PC-9 (cell line): Measurements from ENCODE around the gene TMEM131L. TPM values are rescaled to one million over a fixed set of nuclear protein-coding genes. Genes with fewer than 3 reads are reported as not detected.
A peak's percentile ranks its signal among the peaks of the same experiment; 100 is the strongest.

ENCODE experiments used
- BruUV-seq: library from RNA; stranded (reverse); fragments of 400-500 nt; replicated peaks from 2 replicates; lab custom pipeline; 2021; lab: Mats Ljungman, UMichigan
- CTCF ChIA-PET: fragments of 300-600 bp; sonication (Branson Sonifier 250); formaldehyde crosslinking; loops from one replicate; lab custom pipeline; 2022; ENCODE audit warnings: antibody characterized with exemption; lab: Charles Lee
- POLR2A ChIA-PET: fragments of 300-600 bp; sonication (Branson Sonifier 250); formaldehyde crosslinking; loops from one replicate; lab custom pipeline; 2022; ENCODE audit warnings: antibody characterized with exemption; ENCODE audit not compliant: unreplicated experiment; lab: Charles Lee
- DNase-seq, 2 experiments: peaks; one replicate each; pipeline versions ENCODE4 v3.0.0 to v3.0.0-alpha.2; 2015 to 2022; ENCODE audit warnings: mixed read lengths in 1 of 2
- H2AFZ ChIP-seq: fragments of 200-600 bp; sonication (generic); 2 replicates; pipeline ENCODE4 v1.8.1; 2017; ENCODE audit warnings: antibody characterized with exemption
- H3F3A ChIP-seq: fragments of 200-600 bp; sonication (generic); 2 replicates; pipeline ENCODE4 v1.8.1; 2017; ENCODE audit warnings: antibody characterized with exemption, mild to moderate bottlenecking, low read depth; ENCODE audit not compliant: insufficient read depth
- H3K27ac ChIP-seq: fragments of 200-600 bp; sonication (generic); 2 replicates; pipeline ENCODE4 v1.6.1; 2016; ENCODE audit warnings: mixed run types
- H3K27me3 ChIP-seq: fragments of 200-600 bp; sonication (generic); 2 replicates; pipeline ENCODE4 v1.6.1; 2016; ENCODE audit warnings: low read depth, mixed run types; ENCODE audit not compliant: insufficient read depth
- H3K36me3 ChIP-seq: fragments of 200-600 bp; sonication (generic); 2 replicates; pipeline ENCODE4 v1.6.1; 2016; ENCODE audit warnings: low read depth, mixed run types
- H3K4me1 ChIP-seq: fragments of 200-600 bp; sonication (generic); replicated peaks from 2 replicates; pipeline ENCODE4 v1.6.1; 2016; ENCODE audit warnings: mixed run types; ENCODE audit not compliant: insufficient read depth
- H3K4me2 ChIP-seq: fragments of 200-600 bp; sonication (generic); 2 replicates; pipeline ENCODE4 v1.6.1; 2017; ENCODE audit warnings: mixed run types
- H3K4me3 ChIP-seq: fragments of 200-600 bp; sonication (generic); 2 replicates; pipeline ENCODE4 v1.6.1; 2016; ENCODE audit warnings: mixed run types
- H3K79me2 ChIP-seq: fragments of 200-600 bp; sonication (generic); 2 replicates; pipeline ENCODE4 v1.6.1; 2017; ENCODE audit warnings: low read depth, mixed run types
- H3K9me2 ChIP-seq: fragments of 200-600 bp; sonication (generic); 2 replicates; pipeline ENCODE4 v1.8.1; 2017; ENCODE audit warnings: mild to moderate bottlenecking; ENCODE audit not compliant: insufficient read depth
- H3K9me3 ChIP-seq: fragments of 200-600 bp; sonication (generic); 2 replicates; pipeline ENCODE4 v1.8.1; 2016; ENCODE audit warnings: low read depth; ENCODE audit not compliant: insufficient read depth
- H4K20me1 ChIP-seq: fragments of 200-600 bp; sonication (generic); 2 replicates; pipeline ENCODE4 v1.8.1; 2017; ENCODE audit not compliant: insufficient read depth
- EZH2 ChIP-seq: fragments of 200-600 bp; sonication (generic); IDR thresholded peaks from 2 replicates; pipeline ENCODE4 v1.8.0; 2017; ENCODE audit warnings: antibody characterized with exemption, low read depth
- intact Hi-C: fragments of 100-400 bp; cut with micrococcal nuclease; formaldehyde crosslinking; loops from one replicate; pipeline ENCODE4 v1.10.0; 2022; ENCODE audit not compliant: unreplicated experiment
- total RNA-seq: library from RNA; stranded (reverse); gene quantifications from 2 replicates; pipeline ENCODE4 v1.2.3, GENCODE V29; 2021
- TF ChIP-seq, protein P1 (sequence below): fragments of 200-600 bp; sonication (generic); conservative IDR thresholded peaks from 2 replicates; pipeline ENCODE4 v1.6.1; 2017; ENCODE audit warnings: mixed run types, antibody characterized with exemption, mild to moderate bottlenecking, moderate library complexity

Gene TMEM131L
- total RNA-seq, 1 experiment from 2014 or later, result 3.8 TPM

DNA sequence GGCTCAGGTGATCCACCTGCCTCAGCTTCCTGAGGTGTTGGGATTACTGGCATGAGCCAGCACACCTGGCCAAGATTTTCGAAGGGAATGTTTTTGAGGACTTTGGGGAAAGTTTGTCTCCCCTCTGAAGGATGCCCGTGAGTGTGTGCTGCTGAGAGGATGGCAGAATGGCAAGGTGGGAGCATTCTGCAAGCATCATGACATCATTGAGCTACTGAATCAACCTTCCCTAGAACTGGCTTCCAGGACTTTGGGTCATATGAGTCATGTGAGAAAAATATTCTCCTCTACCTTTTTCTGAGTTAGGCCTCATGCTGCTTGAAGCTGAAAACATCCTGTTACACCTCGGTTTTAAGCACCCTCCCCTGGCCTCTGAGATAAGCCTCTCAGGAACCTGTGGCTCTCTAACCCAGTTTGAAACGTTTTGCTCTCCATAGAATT, 31.0 kb downstream of the TMEM131L start:
- Histone ChIP-seq H3K79me2 (no peaks in the 10 kb centered on the region), H4K20me1 (no peaks in the 10 kb centered on the region), H3K27ac (peak overlapping the region; percentile 66), H3F3A (peaks cover 30% of the 10 kb centered on the region; the same call in 1 of the 2 replicates), H3K36me3 (no peaks in the 10 kb centered on the region), H2AFZ (no peak overlapping the region), H3K9me3 (no peaks in the 10 kb centered on the region), H3K4me2 (peak overlapping the region; percentile 19), H3K4me3 (no peak overlapping the region), H3K4me1 (peaks cover 44% of the 10 kb centered on the region), H3K9me2 (no peaks in the 10 kb centered on the region), H3K27me3 (no peaks in the 10 kb centered on the region)
- no TSS peak for BruUV-seq
- DNase-seq, result peak in 1 of 2 experiments; percentile 73
- CTCF ChIA-PET, result interaction anchor here (0.5 kb wide), 1 partner anchor 28 kb away, joined by 4 read pairs; no protein-coding TSS in a partner anchor
- POLR2A ChIA-PET, result interaction anchor here (0.9 kb wide), 1 partner anchor 27 kb away, joined by 13 read pairs; no protein-coding TSS in a partner anchor
- intact Hi-C loops, result loop anchor here (5.0 kb wide), 1 partner anchor 500 kb away; no protein-coding TSS in a partner anchor
- TF ChIP-seq EZH2, result no peak
- TF ChIP-seq, protein P1, sequence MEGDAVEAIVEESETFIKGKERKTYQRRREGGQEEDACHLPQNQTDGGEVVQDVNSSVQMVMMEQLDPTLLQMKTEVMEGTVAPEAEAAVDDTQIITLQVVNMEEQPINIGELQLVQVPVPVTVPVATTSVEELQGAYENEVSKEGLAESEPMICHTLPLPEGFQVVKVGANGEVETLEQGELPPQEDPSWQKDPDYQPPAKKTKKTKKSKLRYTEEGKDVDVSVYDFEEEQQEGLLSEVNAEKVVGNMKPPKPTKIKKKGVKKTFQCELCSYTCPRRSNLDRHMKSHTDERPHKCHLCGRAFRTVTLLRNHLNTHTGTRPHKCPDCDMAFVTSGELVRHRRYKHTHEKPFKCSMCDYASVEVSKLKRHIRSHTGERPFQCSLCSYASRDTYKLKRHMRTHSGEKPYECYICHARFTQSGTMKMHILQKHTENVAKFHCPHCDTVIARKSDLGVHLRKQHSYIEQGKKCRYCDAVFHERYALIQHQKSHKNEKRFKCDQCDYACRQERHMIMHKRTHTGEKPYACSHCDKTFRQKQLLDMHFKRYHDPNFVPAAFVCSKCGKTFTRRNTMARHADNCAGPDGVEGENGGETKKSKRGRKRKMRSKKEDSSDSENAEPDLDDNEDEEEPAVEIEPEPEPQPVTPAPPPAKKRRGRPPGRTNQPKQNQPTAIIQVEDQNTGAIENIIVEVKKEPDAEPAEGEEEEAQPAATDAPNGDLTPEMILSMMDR, result no peak

DNA sequence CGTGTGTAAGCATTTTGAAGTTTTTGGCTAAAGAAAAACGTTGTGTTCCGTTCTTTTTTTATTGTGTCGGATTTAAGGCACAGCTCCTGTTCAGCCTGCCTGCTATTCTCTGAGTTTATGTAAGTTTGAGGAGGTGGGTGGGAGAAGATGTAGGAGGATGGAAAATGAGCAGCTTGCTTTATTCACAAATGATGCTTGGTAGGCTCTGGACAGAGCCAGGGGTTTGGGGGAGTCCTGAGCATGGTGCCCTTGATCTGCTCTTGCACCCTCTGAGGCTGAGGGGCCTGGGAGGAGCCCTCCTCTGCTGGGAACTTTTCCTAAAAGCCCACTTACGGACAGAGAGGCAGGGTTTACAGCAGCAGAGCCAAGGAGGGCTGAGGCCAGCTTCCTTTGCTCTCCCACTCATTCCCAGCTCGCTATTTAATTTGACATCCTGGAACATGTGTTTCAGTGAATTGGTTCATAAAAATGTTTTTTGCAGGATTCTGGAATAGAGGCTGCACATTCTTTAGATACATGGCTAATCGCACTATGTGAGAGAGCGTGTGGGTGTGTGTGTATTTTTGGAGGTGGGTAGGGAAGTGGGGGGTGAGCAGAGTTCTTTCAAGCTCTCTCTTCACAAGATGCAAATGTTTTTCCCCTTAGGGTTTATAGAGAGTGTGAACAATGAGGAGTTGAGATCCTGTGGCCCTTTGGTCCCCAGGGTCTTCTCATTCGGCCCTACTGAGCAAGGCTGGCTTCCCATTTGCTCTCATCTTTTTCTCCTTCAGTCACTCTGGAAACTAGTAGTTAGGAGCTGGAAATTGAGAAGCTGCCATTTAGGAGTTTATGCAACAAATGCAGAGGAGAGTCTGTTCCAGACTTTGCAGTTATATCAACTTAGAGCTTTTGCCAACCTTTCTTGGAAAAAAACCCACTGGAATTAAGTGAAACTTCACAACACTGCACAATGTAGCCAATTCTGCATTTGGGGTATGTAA, 32.1 kb downstream of the TMEM131L start:
- H3F3A ChIP-seq, result peaks cover 23% of the 10 kb centered on the region; the same call in 1 of the 2 replicates
- no peak for DNase-seq
- H4K20me1 ChIP-seq, result no peaks in the 10 kb centered on the region
- no peaks in the 10 kb centered on the region for H3K9me3 ChIP-seq
- no peaks in the 10 kb centered on the region for H3K27me3 ChIP-seq
- no peak overlapping the region for H3K4me3 ChIP-seq
- TF ChIP-seq, protein P1, result no peak
- TF ChIP-seq EZH2, result no peak
- H3K79me2 ChIP-seq, result no peaks in the 10 kb centered on the region
- peak overlapping the region; percentile 66 for H3K27ac ChIP-seq
- no peak overlapping the region for H3K4me2 ChIP-seq
- no peaks in the 10 kb centered on the region for H3K9me2 ChIP-seq
- H2AFZ ChIP-seq, result no peak overlapping the region
- intact Hi-C loops, result loop anchor here (5.0 kb wide), 1 partner anchor 501 kb away; no protein-coding TSS in a partner anchor
- ChIA-PET CTCF (interaction anchor here (0.7 kb wide), 1 partner anchor 376 kb away, joined by 4 read pairs; no protein-coding TSS in a partner anchor), POLR2A (no interaction called here)
- no peaks in the 10 kb centered on the region for H3K36me3 ChIP-seq
- no TSS peak for BruUV-seq
- H3K4me1 ChIP-seq, result peaks cover 36% of the 10 kb centered on the region

DNA sequence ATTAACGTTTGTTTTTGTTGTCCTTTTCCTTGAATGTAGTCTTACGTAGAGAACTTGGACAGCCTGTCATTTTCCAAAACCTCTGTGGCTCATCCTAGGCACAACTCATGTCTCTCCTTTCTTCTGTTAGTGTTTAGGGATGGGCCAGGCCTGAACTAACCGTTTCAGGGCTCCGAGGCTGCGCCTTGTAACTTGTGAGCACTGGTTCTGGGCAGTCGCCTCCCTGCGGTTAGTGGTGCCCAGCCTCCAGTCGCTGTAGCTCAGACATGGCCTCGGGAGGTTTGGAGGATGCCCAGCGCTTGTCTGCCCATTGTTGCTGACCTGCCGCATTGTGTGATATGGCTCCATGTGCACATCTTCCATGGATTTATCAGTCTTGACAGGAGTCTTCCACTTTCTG, 32.8 kb downstream of the TMEM131L start:
- H3K4me2 ChIP-seq, result no peak overlapping the region
- no peaks in the 10 kb centered on the region for H3K79me2 ChIP-seq
- peaks cover 36% of the 10 kb centered on the region for H3K4me1 ChIP-seq
- H4K20me1 ChIP-seq, result no peaks in the 10 kb centered on the region
- H3F3A ChIP-seq, result peaks cover 23% of the 10 kb centered on the region; the same call in 1 of the 2 replicates
- H3K27me3 ChIP-seq, result no peaks in the 10 kb centered on the region
- H3K4me3 ChIP-seq, result no peak overlapping the region
- H3K9me3 ChIP-seq, result no peaks in the 10 kb centered on the region
- no TSS peak for BruUV-seq
- POLR2A ChIA-PET, result no interaction called here
- CTCF ChIA-PET, result interaction anchor here (0.7 kb wide), 1 partner anchor 376 kb away, joined by 4 read pairs; no protein-coding TSS in a partner anchor
- H3K36me3 ChIP-seq, result no peaks in the 10 kb centered on the region
- H3K27ac ChIP-seq, result no peak overlapping the region
- intact Hi-C loops, result loop anchor here (5.0 kb wide), 1 partner anchor 502 kb away; no protein-coding TSS in a partner anchor
- no peak overlapping the region for H2AFZ ChIP-seq
- no peaks in the 10 kb centered on the region for H3K9me2 ChIP-seq
- no peak for TF ChIP-seq EZH2
- TF ChIP-seq, protein P1, result no peak
- DNase-seq, result no peak
